HG03378 (cell line): ENCODE measurements around the gene GGT5.
"Not testable (repeated sequence)": the region's sequence is repeated elsewhere in the genome, so short reads cannot be mapped to it uniquely, and the experiment has no call there.

Experiments used
- ATAC-seq: cut with Tn5 transposase; IDR thresholded peaks from one replicate; pipeline ENCODE4 v1.9.1; 2021; ENCODE audit warnings: mild to moderate bottlenecking, moderate library complexity; ENCODE audit not compliant: unreplicated experiment

GGT5 gene

GRCh38 chr22:24233235-24233634 lies 11.6 kb downstream of the GGT5 start:
- ATAC-seq = no peak

GRCh38 chr22:24232725-24233124 lies 12.2 kb downstream of the GGT5 start:
- ATAC-seq = no peak

GRCh38 chr22:24232124-24232523 lies 12.8 kb downstream of the GGT5 start:
- ATAC-seq = no peak

GRCh38 chr22:24231706-24232105 lies 13.2 kb downstream of the GGT5 start:
- ATAC-seq = no peak

GRCh38 chr22:24230911-24231656 lies 13.8 kb downstream of the GGT5 start:
- ATAC-seq = no peak

GRCh38 chr22:24225951-24226350 lies 18.9 kb downstream of the GGT5 start:
- ATAC-seq = no peak

- ATAC-seq = no peak
These were observed 19.8 kb downstream of the GGT5 start for GRCh38 chr22:24225044-24225601.

GRCh38 chr22:24224468-24224867 lies 20.4 kb downstream of the GGT5 start:
- ATAC-seq = no peak

- no peak for ATAC-seq
These were observed 25.1 kb downstream of the GGT5 start for GRCh38 chr22:24219750-24220149.

GRCh38 chr22:24217384-24217783 lies 27.5 kb downstream of the GGT5 start:
- no peak for ATAC-seq

GRCh38 chr22:24216541-24217209 lies 28.2 kb downstream of the GGT5 start:
- no peak for ATAC-seq

- no peak for ATAC-seq
These were observed 30.2 kb downstream of the GGT5 start for GRCh38 chr22:24214467-24215285.

GRCh38 chr22:24213111-24213510 lies 31.8 kb downstream of the GGT5 start:
- not testable (repeated sequence) for ATAC-seq

- not testable (repeated sequence) for ATAC-seq
These were observed 33.2 kb downstream of the GGT5 start for GRCh38 chr22:24211716-24212115.

GRCh38 chr22:24210409-24210808 lies 34.5 kb downstream of the GGT5 start:
- ATAC-seq = not testable (repeated sequence)

GRCh38 chr22:24209687-24210086 lies 35.2 kb downstream of the GGT5 start:
- ATAC-seq = no peak

- ATAC-seq = no peak
These were observed 35.9 kb downstream of the GGT5 start for GRCh38 chr22:24209016-24209415.

GRCh38 chr22:24208012-24208749 lies 36.7 kb downstream of the GGT5 start:
- ATAC-seq = no peak

- no peak for ATAC-seq
These were observed 37.4 kb downstream of the GGT5 start for GRCh38 chr22:24207264-24208011.
